NCI-H1417 treated with DMSO at 0.1 percent for 48 hours (cell line): ENCODE data around the gene PLOD2.
"Not testable (repeated sequence)": the region's sequence is repeated elsewhere in the genome, so short reads cannot be mapped to it uniquely, and the experiment has no call there.

ENCODE experiments used
- DNase-seq: peaks from one replicate; lab custom pipeline; 2025; lab: John Stamatoyannopoulos, UW

Gene PLOD2

GRCh38 chr3:146136647-146137046 is 24.3 kb downstream of the PLOD2 start:
- no peak for DNase-seq

- no peak for DNase-seq
These were observed 26.5 kb downstream of the PLOD2 start for GRCh38 chr3:146134348-146135117.

- no peak for DNase-seq
These were observed 27.5 kb downstream of the PLOD2 start for GRCh38 chr3:146133441-146133840.

- DNase-seq, result no peak
These were observed 29.2 kb downstream of the PLOD2 start for GRCh38 chr3:146131616-146132410.

- no peak for DNase-seq
These were observed 30.1 kb downstream of the PLOD2 start for GRCh38 chr3:146130881-146131371.

GRCh38 chr3:146129750-146130149 is 31.2 kb downstream of the PLOD2 start:
- DNase-seq, result no peak

GRCh38 chr3:146128939-146129338 is 32.0 kb downstream of the PLOD2 start:
- DNase-seq, result no peak

GRCh38 chr3:146128179-146128578 is 32.8 kb downstream of the PLOD2 start:
- DNase-seq, result no peak

- DNase-seq, result no peak
These were observed 35.0 kb downstream of the PLOD2 start for GRCh38 chr3:146125951-146126350.

- DNase-seq, result no peak
These were observed 36.7 kb downstream of the PLOD2 start for GRCh38 chr3:146124126-146124801.

GRCh38 chr3:146117406-146118285 is 43.3 kb downstream of the PLOD2 start:
- no peak for DNase-seq

- no peak for DNase-seq
These were observed 45.4 kb downstream of the PLOD2 start for GRCh38 chr3:146115619-146116018.

GRCh38 chr3:146113804-146114203 is 47.2 kb downstream of the PLOD2 start:
- not testable (repeated sequence) for DNase-seq

GRCh38 chr3:146111337-146111736 is 49.6 kb downstream of the PLOD2 start:
- no peak for DNase-seq

- DNase-seq, result no peak
These were observed 50.8 kb downstream of the PLOD2 start for GRCh38 chr3:146110161-146110560.

GRCh38 chr3:146106986-146107385 is 54.0 kb downstream of the PLOD2 start:
- no peak for DNase-seq

GRCh38 chr3:146104068-146104467 is 56.9 kb downstream of the PLOD2 start:
- no peak for DNase-seq

- no peak for DNase-seq
These were observed 58.1 kb downstream of the PLOD2 start for GRCh38 chr3:146102885-146103284.

GRCh38 chr3:146101538-146101937 is 59.4 kb downstream of the PLOD2 start:
- no peak for DNase-seq

GRCh38 chr3:146100825-146101444 is 60.0 kb downstream of the PLOD2 start:
- DNase-seq, result no peak

- no peak for DNase-seq
These were observed 60.8 kb downstream of the PLOD2 start for GRCh38 chr3:146100180-146100579.
